Measurements from ENCODE around the gene GNAT2.

- TF ChIP-seq YY1 (IDR thresholded peaks at IDR 0.05; ENCODE audit: insufficient read depth, insufficient read length): no peak
- no peak for TF ChIP-seq ZNF274 (IDR thresholded peaks at IDR 0.05; ENCODE audit: low read depth, low read length)
Measured at GRCh38 chr1:109657970-109658369, 38.6 kb upstream of the GNAT2 start.

Measured in NT2/D1 (cell line).